Natural killer cell treated with Interleukin-12 subunit alpha and Interleukin-12 subunit beta and Interleukin-15 and Interleukin-18, amount 100 ng/mL, for 72 hours (primary cell): ENCODE measurements around the gene ZNF593OS. TPM values are rescaled to one million over a fixed set of nuclear protein-coding genes. Genes with fewer than 3 reads are reported as not detected.

Experiments
- ATAC-seq, 2 donors: fragments of 150-1000 bp; cut with Tn5 transposase in 1 of 2; sonication (Bioruptor Pico), chemical (Tn5 transposase) in 1 of 2; 2 replicates each; pipeline ENCODE4 v1.10.0; 2021
- DNase-seq: peaks from one replicate; pipeline ENCODE4 v3.0.0; 2022; ENCODE audit warnings: low spot score
- H3K27ac Mint-ChIP-seq, 2 donors: 1 replicate in 1 of 2; 2 replicates in 1 of 2; pipeline ENCODE4 v1.8.0; 2022; ENCODE audit warnings: mixed read lengths in 2 of 2, mild to moderate bottlenecking in 1 of 2, moderate library complexity in 1 of 2
- H3K27me3 Mint-ChIP-seq, 2 donors: 1 replicate in 1 of 2; 2 replicates in 1 of 2; pipeline ENCODE4 v1.8.0; 2022; ENCODE audit warnings: mixed read lengths in 2 of 2
- H3K36me3 Mint-ChIP-seq: one replicate; pipeline ENCODE4 v1.8.0; 2022; ENCODE audit warnings: mixed read lengths
- H3K4me1 Mint-ChIP-seq, 2 donors: 1 replicate in 1 of 2; 2 replicates in 1 of 2; pipeline ENCODE4 v1.8.0; 2022; ENCODE audit warnings: low read depth in 2 of 2, mixed read lengths in 2 of 2, mild to moderate bottlenecking in 1 of 2
- H3K4me3 Mint-ChIP-seq: one replicate; pipeline ENCODE4 v1.8.0; 2022; ENCODE audit warnings: mixed read lengths
- H3K9me3 Mint-ChIP-seq: 2 replicates; pipeline ENCODE4 v1.8.0; 2022; ENCODE audit warnings: mixed read lengths
- total RNA-seq, 2 donors: library from RNA; stranded (reverse); gene quantifications; one replicate each; pipeline ENCODE4 v1.2.3, GENCODE V29; 2022

The ZNF593OS gene
- not detected for total RNA-seq

- H3K27me3 Mint-ChIP-seq = peaks cover 0 to 4% of the 10 kb centered on the region in 2 donors
- DNase-seq = no peak
- peaks cover 0 to 14% of the 10 kb centered on the region in 2 donors for H3K4me1 Mint-ChIP-seq
- no peak for ATAC-seq
- H3K9me3 Mint-ChIP-seq = no peaks in the 10 kb centered on the region
- H3K36me3 Mint-ChIP-seq = no peaks in the 10 kb centered on the region
- H3K27ac Mint-ChIP-seq = peak within 1 kb of the TSS in 1 of 2 donors; percentile 77
- peak within 1 kb of the TSS; percentile 90 for H3K4me3 Mint-ChIP-seq
Observed at GRCh38 chr1:26171084-26172072, at the start of gene ZNF593OS. Gene ZNF593OS (minus strand): TSS chr1:26171832. CDS start chr1:26171661, 171 bp downstream.

- H3K9me3 Mint-ChIP-seq = no peaks in the 10 kb centered on the region
Observed at GRCh38 chr1:26221094-26221493, 49.5 kb upstream of the ZNF593OS start.

GRCh38 chr1:26220199-26220912 is 48.7 kb upstream of the ZNF593OS start:
- Mint-ChIP-seq H3K36me3 (no peaks in the 10 kb centered on the region), H3K27me3 (peaks cover under 1 to 2% of the 10 kb centered on the region in 2 donors), H3K27ac (no peak overlapping the region), H3K9me3 (no peaks in the 10 kb centered on the region), H3K4me1 (no peaks in the 10 kb centered on the region), H3K4me3 (no peak overlapping the region)
- ATAC-seq = no peak
- no peak for DNase-seq

More at GRCh38 chr1:26221094-26221493, 49.5 kb upstream of the ZNF593OS start:
- ATAC-seq = no peak
- no peaks in the 10 kb centered on the region for H3K36me3 Mint-ChIP-seq
- no peak for DNase-seq
- peaks cover 6 to 7% of the 10 kb centered on the region in 2 donors for H3K4me1 Mint-ChIP-seq
- no peak overlapping the region for H3K4me3 Mint-ChIP-seq
- no peak overlapping the region for H3K27ac Mint-ChIP-seq
- peaks cover 7% of the 10 kb centered on the region in 2 donors for H3K27me3 Mint-ChIP-seq

- no peak for DNase-seq
- ATAC-seq = no peak
- no peaks in the 10 kb centered on the region for H3K9me3 Mint-ChIP-seq
- H3K27ac Mint-ChIP-seq = no peak overlapping the region
- H3K36me3 Mint-ChIP-seq = no peaks in the 10 kb centered on the region
- H3K4me1 Mint-ChIP-seq = no peaks in the 10 kb centered on the region
- no peak overlapping the region for H3K4me3 Mint-ChIP-seq
- H3K27me3 Mint-ChIP-seq = peaks cover 0 to 2% of the 10 kb centered on the region in 2 donors
Observed at GRCh38 chr1:26218906-26219494, 47.4 kb upstream of the ZNF593OS start.

GRCh38 chr1:26215246-26215645 is 43.6 kb upstream of the ZNF593OS start:
- Mint-ChIP-seq H3K9me3 (no peaks in the 10 kb centered on the region), H3K27me3 (peaks cover 0 to 2% of the 10 kb centered on the region in 2 donors), H3K4me1 (no peaks in the 10 kb centered on the region), H3K4me3 (no peak overlapping the region), H3K27ac (no peak overlapping the region), H3K36me3 (no peaks in the 10 kb centered on the region)
- DNase-seq (no peak), ATAC-seq (no peak)

GRCh38 chr1:26213335-26213905 is 41.8 kb upstream of the ZNF593OS start:
- Mint-ChIP-seq H3K9me3 (no peaks in the 10 kb centered on the region), H3K36me3 (no peaks in the 10 kb centered on the region), H3K27ac (no peak overlapping the region), H3K4me1 (no peaks in the 10 kb centered on the region), H3K27me3 (peaks cover 0 to 8% of the 10 kb centered on the region in 2 donors), H3K4me3 (no peak overlapping the region)
- no peak for ATAC-seq
- DNase-seq = no peak

- H3K4me3 Mint-ChIP-seq = no peak overlapping the region
- DNase-seq (no peak), ATAC-seq (no peak)
- no peak overlapping the region for H3K27ac Mint-ChIP-seq
- no peaks in the 10 kb centered on the region for H3K36me3 Mint-ChIP-seq
- no peaks in the 10 kb centered on the region for H3K9me3 Mint-ChIP-seq
- H3K4me1 Mint-ChIP-seq = no peaks in the 10 kb centered on the region
- H3K27me3 Mint-ChIP-seq = peaks cover 0 to 8% of the 10 kb centered on the region in 2 donors
Observed at GRCh38 chr1:26212726-26213125, 41.1 kb upstream of the ZNF593OS start.

GRCh38 chr1:26210147-26210870 is 38.7 kb upstream of the ZNF593OS start:
- Mint-ChIP-seq H3K27me3 (peaks cover 0 to 8% of the 10 kb centered on the region in 2 donors), H3K27ac (no peak overlapping the region), H3K4me3 (no peak overlapping the region), H3K4me1 (no peaks in the 10 kb centered on the region), H3K9me3 (no peaks in the 10 kb centered on the region), H3K36me3 (no peaks in the 10 kb centered on the region)
- ATAC-seq (no peak), DNase-seq (no peak)

- Mint-ChIP-seq H3K27ac (no peak overlapping the region), H3K9me3 (no peaks in the 10 kb centered on the region), H3K4me1 (peaks cover 7 to 12% of the 10 kb centered on the region in 2 donors), H3K36me3 (no peaks in the 10 kb centered on the region), H3K27me3 (peaks cover 0 to 4% of the 10 kb centered on the region in 2 donors), H3K4me3 (no peak overlapping the region)
- DNase-seq = no peak
- ATAC-seq = no peak
Observed at GRCh38 chr1:26203642-26204318, 32.1 kb upstream of the ZNF593OS start.

GRCh38 chr1:26200413-26200812 is 28.8 kb upstream of the ZNF593OS start:
- Mint-ChIP-seq H3K36me3 (no peaks in the 10 kb centered on the region), H3K4me3 (no peak overlapping the region), H3K27me3 (peaks cover 0 to 7% of the 10 kb centered on the region in 2 donors), H3K4me1 (peaks cover 7 to 12% of the 10 kb centered on the region in 2 donors), H3K9me3 (no peaks in the 10 kb centered on the region), H3K27ac (peak overlapping the region in 1 of 2 donors; percentile 2)
- DNase-seq (no peak), ATAC-seq (no peak)

GRCh38 chr1:26197813-26198212 is 26.2 kb upstream of the ZNF593OS start:
- H3K9me3 Mint-ChIP-seq = no peaks in the 10 kb centered on the region
- H3K4me1 Mint-ChIP-seq = peaks cover 7 to 12% of the 10 kb centered on the region in 2 donors
- no peak for ATAC-seq
- peaks cover 10 to 12% of the 10 kb centered on the region in 2 donors for H3K27me3 Mint-ChIP-seq
- no peaks in the 10 kb centered on the region for H3K36me3 Mint-ChIP-seq
- H3K27ac Mint-ChIP-seq = no peak overlapping the region
- H3K4me3 Mint-ChIP-seq = no peak overlapping the region
- no peak for DNase-seq

- H3K4me3 Mint-ChIP-seq = no peak overlapping the region
- H3K27me3 Mint-ChIP-seq = peaks cover 10 to 12% of the 10 kb centered on the region in 2 donors
- no peak overlapping the region for H3K27ac Mint-ChIP-seq
- H3K4me1 Mint-ChIP-seq = peaks cover 7 to 8% of the 10 kb centered on the region in 2 donors
- no peaks in the 10 kb centered on the region for H3K9me3 Mint-ChIP-seq
- DNase-seq (no peak), ATAC-seq (no peak)
- no peaks in the 10 kb centered on the region for H3K36me3 Mint-ChIP-seq
Observed at GRCh38 chr1:26197301-26197700, 25.7 kb upstream of the ZNF593OS start.
